IPS-11a (cell line): ENCODE measurements around the gene PAAF1.

Experiments
- H3K4me3 ChIP-seq: one replicate; pipeline ENCODE4 v1.5.1; 2013; ENCODE audit warnings: low read depth, low read length, control low read depth

PAAF1 gene

GRCh38 chr11:73944901-73945300 is 68.1 kb downstream of the PAAF1 start:
- no peak overlapping the region for H3K4me3 ChIP-seq

- no peak overlapping the region for H3K4me3 ChIP-seq
Measured at GRCh38 chr11:73945396-73945795, 68.6 kb downstream of the PAAF1 start.

GRCh38 chr11:73946798-73947458 is 70.1 kb downstream of the PAAF1 start:
- H3K4me3 ChIP-seq, result no peak overlapping the region

GRCh38 chr11:73949246-73949645 is 72.4 kb downstream of the PAAF1 start:
- H3K4me3 ChIP-seq, result no peak overlapping the region

GRCh38 chr11:73949912-73950311 is 73.1 kb downstream of the PAAF1 start:
- no peak overlapping the region for H3K4me3 ChIP-seq

GRCh38 chr11:73950869-73951710 is 74.3 kb downstream of the PAAF1 start, which contains the start of gene DNAJB13:
Gene DNAJB13 (plus strand): TSS chr11:73951026. CDS start chr11:73951070, 44 bp downstream.
- no peak within 1 kb of the TSS for H3K4me3 ChIP-seq

- no peak overlapping the region for H3K4me3 ChIP-seq
Measured at GRCh38 chr11:73951797-73952196, 75.0 kb downstream of the PAAF1 start.

GRCh38 chr11:73956876-73957653 is 80.3 kb downstream of the PAAF1 start:
- no peak overlapping the region for H3K4me3 ChIP-seq

GRCh38 chr11:73957654-73958361 is 81.0 kb downstream of the PAAF1 start:
- H3K4me3 ChIP-seq, result no peak overlapping the region

- H3K4me3 ChIP-seq, result no peak overlapping the region
Measured at GRCh38 chr11:73958521-73959141, 81.8 kb downstream of the PAAF1 start.

GRCh38 chr11:73961321-73961720 is 84.5 kb downstream of the PAAF1 start:
- H3K4me3 ChIP-seq, result no peak overlapping the region

GRCh38 chr11:73962101-73962705 is 85.4 kb downstream of the PAAF1 start:
- no peak overlapping the region for H3K4me3 ChIP-seq

GRCh38 chr11:73963861-73964260 is 87.1 kb downstream of the PAAF1 start:
- no peak overlapping the region for H3K4me3 ChIP-seq

- H3K4me3 ChIP-seq, result no peak overlapping the region
Measured at GRCh38 chr11:73965076-73965763, 88.4 kb downstream of the PAAF1 start.

GRCh38 chr11:73965764-73966121 is 88.9 kb downstream of the PAAF1 start:
- H3K4me3 ChIP-seq, result no peak overlapping the region

- no peak overlapping the region for H3K4me3 ChIP-seq
Measured at GRCh38 chr11:73968356-73968966, 91.7 kb downstream of the PAAF1 start.

GRCh38 chr11:73969091-73969490 is 92.3 kb downstream of the PAAF1 start:
- no peak overlapping the region for H3K4me3 ChIP-seq

- no peak overlapping the region for H3K4me3 ChIP-seq
Measured at GRCh38 chr11:73969991-73970800, 93.4 kb downstream of the PAAF1 start.
